GM06990 (cell line): Measurements from ENCODE around the gene CHIT1.

ENCODE experiments used
- DNase-seq: peaks from one replicate; pipeline ENCODE4 v3.0.0-alpha.2; 2011; ENCODE audit not compliant: insufficient read length; ENCODE audit errors: extremely low read depth
- H3K27me3 ChIP-seq: replicated peaks from 2 replicates; pipeline ENCODE4 v1.6.0; 2011; ENCODE audit warnings: low read length; ENCODE audit not compliant: control insufficient read depth, insufficient read depth
- H3K36me3 ChIP-seq: 2 replicates; pipeline ENCODE4 v1.5.1; 2011; ENCODE audit warnings: low read length; ENCODE audit not compliant: control insufficient read depth, insufficient read depth
- H3K4me3 ChIP-seq: replicated peaks from 2 replicates; pipeline ENCODE4 v1.5.1; 2011; ENCODE audit warnings: low read depth, mild to moderate bottlenecking, control low read depth, low read length
- TF ChIP-seq, protein P1 (sequence below): IDR thresholded peaks from 2 replicates; pipeline ENCODE4 v1.5.1; 2011; ENCODE audit warnings: low read length, control low read depth, mild to moderate bottlenecking, inconsistent platforms; ENCODE audit not compliant: insufficient read depth, poor library complexity, severe bottlenecking

The CHIT1 gene

DNA sequence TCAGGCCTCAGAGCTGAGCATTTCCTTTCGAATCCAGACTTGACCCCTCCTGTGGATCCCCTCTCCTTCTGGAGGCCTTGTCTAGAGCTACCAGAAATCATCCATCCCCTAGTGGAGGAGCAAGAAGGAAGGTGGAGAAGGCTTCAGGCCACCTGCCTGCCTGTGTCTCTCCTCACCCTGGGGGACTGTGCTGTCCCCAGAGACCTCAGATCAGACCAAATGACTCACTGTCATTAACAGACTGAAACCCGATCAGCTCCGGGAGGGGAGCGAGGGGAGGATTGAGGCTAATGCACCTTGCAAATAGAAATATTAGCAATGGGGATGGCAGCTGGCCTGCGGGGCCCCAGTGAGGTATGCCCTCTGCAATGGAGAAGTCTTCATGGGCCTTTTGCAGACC lies 55.9 kb downstream of the CHIT1 start:
- H3K27me3 ChIP-seq: no peaks in the 10 kb centered on the region; the same call in 1 of the 2 replicates
- TF ChIP-seq, protein P1, sequence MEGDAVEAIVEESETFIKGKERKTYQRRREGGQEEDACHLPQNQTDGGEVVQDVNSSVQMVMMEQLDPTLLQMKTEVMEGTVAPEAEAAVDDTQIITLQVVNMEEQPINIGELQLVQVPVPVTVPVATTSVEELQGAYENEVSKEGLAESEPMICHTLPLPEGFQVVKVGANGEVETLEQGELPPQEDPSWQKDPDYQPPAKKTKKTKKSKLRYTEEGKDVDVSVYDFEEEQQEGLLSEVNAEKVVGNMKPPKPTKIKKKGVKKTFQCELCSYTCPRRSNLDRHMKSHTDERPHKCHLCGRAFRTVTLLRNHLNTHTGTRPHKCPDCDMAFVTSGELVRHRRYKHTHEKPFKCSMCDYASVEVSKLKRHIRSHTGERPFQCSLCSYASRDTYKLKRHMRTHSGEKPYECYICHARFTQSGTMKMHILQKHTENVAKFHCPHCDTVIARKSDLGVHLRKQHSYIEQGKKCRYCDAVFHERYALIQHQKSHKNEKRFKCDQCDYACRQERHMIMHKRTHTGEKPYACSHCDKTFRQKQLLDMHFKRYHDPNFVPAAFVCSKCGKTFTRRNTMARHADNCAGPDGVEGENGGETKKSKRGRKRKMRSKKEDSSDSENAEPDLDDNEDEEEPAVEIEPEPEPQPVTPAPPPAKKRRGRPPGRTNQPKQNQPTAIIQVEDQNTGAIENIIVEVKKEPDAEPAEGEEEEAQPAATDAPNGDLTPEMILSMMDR: no peak
- peak; percentile 54 for DNase-seq
- H3K4me3 ChIP-seq: no peak overlapping the region
- H3K36me3 ChIP-seq: no peaks in the 10 kb centered on the region

DNA sequence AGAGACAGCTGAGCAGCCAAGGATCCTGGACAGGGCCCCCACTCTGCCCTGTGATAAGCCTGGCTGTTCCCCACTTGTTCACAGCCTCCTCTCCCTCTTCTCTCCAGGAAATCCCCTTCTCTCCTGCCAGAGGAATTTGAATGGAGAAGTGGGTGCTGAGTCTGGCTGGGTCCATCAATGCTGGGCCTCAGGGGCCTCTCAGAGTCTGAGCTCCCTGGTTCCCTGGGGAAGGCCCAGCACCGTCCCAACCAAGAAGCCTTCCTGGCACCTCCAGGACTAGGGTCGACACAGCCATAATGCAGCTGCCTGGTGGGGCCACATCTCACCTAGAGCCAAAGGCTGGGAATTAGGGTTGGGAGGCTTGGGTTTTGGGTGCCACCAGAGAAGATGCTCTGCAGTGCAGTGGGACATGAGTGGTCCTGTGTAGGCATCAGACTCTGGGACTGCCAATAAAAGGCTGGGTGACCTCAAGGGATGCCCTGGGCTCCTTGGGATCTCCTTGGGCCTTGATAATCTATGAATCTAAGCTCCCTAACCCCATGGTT lies 56.4 kb downstream of the CHIT1 start:
- TF ChIP-seq, protein P1: no peak
- no peaks in the 10 kb centered on the region for H3K36me3 ChIP-seq
- no peak for DNase-seq
- no peak overlapping the region for H3K4me3 ChIP-seq
- H3K27me3 ChIP-seq: no peaks in the 10 kb centered on the region; the same call in 1 of the 2 replicates

DNA sequence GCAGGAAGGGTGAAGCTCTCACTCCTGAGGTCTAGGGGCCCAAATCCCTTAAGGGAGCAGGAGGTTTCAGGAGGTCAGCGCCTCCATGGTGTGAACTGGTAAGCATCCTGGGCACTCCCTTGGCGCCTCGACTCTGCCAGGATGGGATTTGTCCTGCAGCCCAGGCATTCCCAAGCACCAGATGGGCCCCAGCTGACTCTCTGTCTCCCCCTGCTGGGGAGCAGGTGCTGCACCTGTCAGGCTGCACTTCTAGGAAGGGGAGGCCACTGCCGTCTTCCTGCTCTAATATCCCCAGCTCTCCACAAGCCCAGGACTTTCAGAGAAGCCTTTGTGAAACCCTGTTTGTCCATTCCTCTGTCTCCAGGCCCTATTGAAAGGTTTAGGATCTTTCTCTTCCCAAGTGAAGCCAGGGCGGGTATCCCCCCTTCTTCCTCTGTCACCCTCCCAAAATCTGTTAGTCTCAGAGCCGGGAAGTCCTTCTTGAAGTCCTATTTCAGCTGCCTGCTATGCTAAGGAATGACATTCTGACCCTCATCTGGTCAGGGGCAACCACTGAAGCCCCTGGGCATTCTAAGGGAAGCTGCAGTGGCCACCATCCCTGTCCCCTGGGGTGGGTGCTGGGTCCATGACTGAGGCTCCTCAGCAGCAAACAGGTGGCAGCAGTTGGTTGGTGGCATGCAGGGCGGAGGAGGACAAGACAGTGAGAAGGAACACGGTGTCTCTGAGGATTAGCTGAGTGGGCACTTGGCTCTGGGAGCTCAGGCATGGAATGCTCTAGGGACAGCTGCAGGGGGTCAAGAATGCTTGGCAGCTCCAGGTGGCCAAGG lies 57.1 kb downstream of the CHIT1 start:
- TF ChIP-seq, protein P1: peak; percentile 98
- Histone ChIP-seq H3K36me3 (no peaks in the 10 kb centered on the region), H3K27me3 (no peaks in the 10 kb centered on the region; the same call in 1 of the 2 replicates), H3K4me3 (no peak overlapping the region)
- DNase-seq: no peak

DNA sequence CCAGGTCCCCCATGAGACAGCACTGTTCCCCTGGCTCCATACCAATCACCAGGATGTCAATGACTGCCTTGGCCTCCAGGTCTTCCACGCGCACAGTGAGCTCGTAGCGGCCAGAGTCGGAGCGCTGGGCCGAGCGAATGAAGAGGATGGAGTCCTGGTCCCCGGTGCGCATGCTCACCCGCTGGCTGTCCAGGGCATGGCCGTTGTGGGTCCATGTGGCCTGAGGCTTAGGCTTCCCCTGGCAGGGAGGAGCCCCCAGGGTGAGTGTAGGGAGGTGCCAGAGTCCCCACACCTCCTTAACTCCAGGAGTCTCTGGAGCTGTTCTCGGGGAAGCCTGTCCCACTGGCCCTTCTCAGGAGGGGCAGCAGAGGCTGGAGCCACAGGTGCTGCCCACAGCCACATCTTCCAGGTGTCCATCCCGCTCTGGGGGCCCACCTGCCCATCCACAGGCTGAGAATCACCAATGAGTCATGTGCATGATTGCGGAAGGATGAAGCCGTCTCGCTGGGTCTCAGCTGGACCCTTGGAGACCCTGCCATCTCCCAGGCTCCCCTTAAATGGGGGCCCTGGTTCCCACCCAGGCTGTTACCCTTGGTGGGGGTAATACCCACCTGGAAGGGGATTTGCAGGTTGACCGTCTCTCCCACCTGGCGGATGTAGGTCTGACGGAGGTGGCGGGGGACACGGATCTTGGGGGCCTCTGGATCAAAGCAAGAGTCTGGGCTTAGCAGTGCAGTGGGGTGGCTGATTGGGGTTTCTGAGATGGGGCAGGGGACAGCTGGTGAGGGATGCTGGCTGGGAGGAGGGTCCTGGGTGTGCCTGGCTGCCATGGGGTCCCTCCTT lies 57.9 kb downstream of the CHIT1 start:
- no peaks in the 10 kb centered on the region for H3K36me3 ChIP-seq
- no peak overlapping the region for H3K4me3 ChIP-seq
- no peaks in the 10 kb centered on the region; the same call in 1 of the 2 replicates for H3K27me3 ChIP-seq
- TF ChIP-seq, protein P1: no peak
- DNase-seq: no peak

DNA sequence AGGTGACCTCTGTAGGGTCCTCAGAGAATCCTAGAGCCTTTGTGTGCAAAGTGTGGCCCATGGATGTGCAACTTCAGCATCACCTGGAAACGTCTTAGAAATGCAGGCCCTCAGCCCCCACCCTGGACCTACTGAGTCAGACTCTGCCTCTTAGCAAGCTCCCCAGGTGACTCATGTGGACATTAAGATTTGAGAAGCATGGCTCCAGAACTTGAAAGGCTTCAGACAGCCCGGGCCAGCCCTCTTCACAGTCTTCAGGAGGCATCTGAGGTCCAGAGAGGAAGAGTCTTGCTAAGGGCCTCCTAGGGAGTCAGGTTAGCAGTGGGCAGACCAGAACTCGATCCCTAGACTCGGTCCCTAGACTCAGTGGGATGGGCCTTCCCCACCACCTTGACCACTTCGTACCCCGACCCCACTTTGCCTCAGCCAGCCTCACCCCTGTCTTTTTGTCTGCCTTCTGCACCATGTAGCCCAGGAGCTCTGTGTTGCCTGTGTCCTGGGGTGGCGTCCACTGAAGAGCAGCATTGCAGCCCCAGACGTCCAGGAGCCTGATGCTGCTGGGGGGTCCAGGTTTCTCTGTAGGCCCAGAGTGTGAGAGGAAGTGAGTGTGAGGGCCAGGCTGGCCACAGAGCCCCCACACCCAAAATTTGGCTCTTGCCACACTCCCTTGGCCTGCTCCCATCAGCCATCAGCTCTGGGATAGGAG lies 58.7 kb downstream of the CHIT1 start:
- H3K4me3 ChIP-seq: no peak overlapping the region
- TF ChIP-seq, protein P1: no peak
- H3K27me3 ChIP-seq: no peaks in the 10 kb centered on the region; the same call in 1 of the 2 replicates
- H3K36me3 ChIP-seq: no peaks in the 10 kb centered on the region
- no peak for DNase-seq
